Upper lobe of left lung (tissue), 6 donors: ENCODE results near the gene MYO18B. TPM values are rescaled to one million over a fixed set of nuclear protein-coding genes. Genes with fewer than 3 reads are reported as not detected.

Experiments used
- ATAC-seq, 2 donors: fragments of 200-7000 bp; cut with Tn5 transposase; one replicate each; pipeline ENCODE4 v1.9.1; 2022; ENCODE audit warnings: mild to moderate bottlenecking in 2 of 2, moderate library complexity in 2 of 2; ENCODE audit not compliant: low FRiP score in 2 of 2
- DNase-seq, 2 donors: peaks; one replicate each; pipeline ENCODE4 v3.0.0-alpha.2; 2019 to 2020
- H3K27ac ChIP-seq, 4 donors: fragments of 200-600 bp; sonication (generic); one replicate each; pipeline ENCODE4 v1.5.1; 2016 to 2019
- H3K27me3 ChIP-seq, 4 donors: fragments of 200-600 bp; sonication (generic); one replicate each; pipeline ENCODE4 v1.5.1; 2017 to 2019
- H3K36me3 ChIP-seq, 4 donors: fragments of 200-600 bp; sonication (generic); one replicate each; pipeline ENCODE4 v1.5.1; 2016 to 2019
- H3K4me1 ChIP-seq, 4 donors: fragments of 200-600 bp; sonication (generic); one replicate each; pipeline ENCODE4 v1.5.1; 2018 to 2019
- H3K4me3 ChIP-seq, 4 donors: fragments of 200-600 bp; sonication (generic); one replicate each; pipeline ENCODE4 v1.5.1; 2017 to 2019; ENCODE audit warnings: mild to moderate bottlenecking in 2 of 4, moderate library complexity in 1 of 4
- H3K9me3 ChIP-seq, 4 donors: fragments of 200-600 bp; sonication (generic); one replicate each; pipeline ENCODE4 v1.5.1; 2018 to 2019
- CTCF ChIP-seq, 6 experiments: fragments of 450-650 bp in 4 of 6; fragments of 200-600 bp in 2 of 6; sonication (generic) in 2 of 6; IDR thresholded peaks; one replicate each; pipeline ENCODE4 v1.5.1; 2016 to 2019; ENCODE audit warnings: antibody characterized with exemption in 6 of 6
- EP300 ChIP-seq, 4 donors: sonication (generic); formaldehyde crosslinking; IDR thresholded peaks; one replicate each; pipeline ENCODE4 v1.5.1; 2017; ENCODE audit warnings: antibody characterized with exemption in 4 of 4, control low read depth in 2 of 4
- POLR2A ChIP-seq, 4 donors: fragments of 450-650 bp; IDR thresholded peaks; one replicate each; pipeline ENCODE4 v1.5.1; 2016 to 2017; ENCODE audit warnings: antibody characterized with exemption in 4 of 4, mild to moderate bottlenecking in 2 of 4
- POLR2AphosphoS5 ChIP-seq, 2 donors: sonication (generic); formaldehyde crosslinking; IDR thresholded peaks; one replicate each; pipeline ENCODE4 v1.5.1; 2017; ENCODE audit warnings: antibody characterized with exemption in 2 of 2
- whole genome bisulfite sequencing, 2 donors: methylation state at CpG; one replicate each; pipeline ENCODE4 v1.1.5; 2017 to 2018; 5-methylcytosine and 5-hydroxymethylcytosine counted together
- total RNA-seq, 6 donors: library from RNA; depleted of rRNA in 4 of 6; stranded (reverse); fragments of >200 nt in 4 of 6; gene quantifications; one replicate each; pipeline versions ENCODE4 v1.1.0 to v1.2.1, GENCODE V29; 2016 to 2021
- donor health status: DM: no; HTN: no; CAD: no; lungs with moderate emphysema.
- donor health status: DM: no; HTN: yes; CAD: no; lungs with severe emphysema.

Gene MYO18B
- total RNA-seq, 6 donors from 2014 or later = 0.09 to 1.3 (median 0.17) TPM; not detected in 3

- no peak for TF ChIP-seq CTCF (IDR thresholded peaks at IDR 0.05)
- no peak for TF ChIP-seq POLR2AphosphoS5 (IDR thresholded peaks at IDR 0.05)
- no peak for TF ChIP-seq POLR2A (IDR thresholded peaks at IDR 0.05)
- no peak for TF ChIP-seq EP300 (IDR thresholded peaks at IDR 0.05)
- 67 to 70% methylated on average over 4 of the region's 4 CpGs for WGBS, 2 donors
- Histone ChIP-seq H3K36me3 (no peaks in the 10 kb centered on the region), H3K27ac (no peak overlapping the region), H3K4me3 (no peak overlapping the region), H3K27me3 (no peaks in the 10 kb centered on the region), H3K4me1 (no peaks in the 10 kb centered on the region), H3K9me3 (no peaks in the 10 kb centered on the region)
- ATAC-seq (no peak), DNase-seq (no peak)
These were observed 134.9 kb downstream of the MYO18B start for GRCh38 chr22:25876871-25877270.

- Histone ChIP-seq H3K9me3 (no peaks in the 10 kb centered on the region), H3K36me3 (no peaks in the 10 kb centered on the region), H3K4me1 (no peaks in the 10 kb centered on the region), H3K4me3 (no peak overlapping the region), H3K27me3 (no peaks in the 10 kb centered on the region), H3K27ac (no peak overlapping the region)
- ATAC-seq (no peak), DNase-seq (no peak)
- no peak for TF ChIP-seq POLR2AphosphoS5 (IDR thresholded peaks at IDR 0.05)
- no peak for TF ChIP-seq POLR2A (IDR thresholded peaks at IDR 0.05)
- TF ChIP-seq CTCF (IDR thresholded peaks at IDR 0.05) = no peak
- TF ChIP-seq EP300 (IDR thresholded peaks at IDR 0.05) = no peak
- 53 to 61% methylated on average over 3 of the region's 3 CpGs for WGBS, 2 donors
These were observed 136.9 kb downstream of the MYO18B start for GRCh38 chr22:25878933-25879332.

GRCh38 chr22:25880524-25880923 lies 138.5 kb downstream of the MYO18B start:
- H3K36me3 ChIP-seq = no peaks in the 10 kb centered on the region
- no peak overlapping the region for H3K27ac ChIP-seq
- no peak overlapping the region for H3K4me3 ChIP-seq
- no peaks in the 10 kb centered on the region for H3K27me3 ChIP-seq
- H3K9me3 ChIP-seq = no peaks in the 10 kb centered on the region
- DNase-seq (no peak), ATAC-seq (no peak)
- TF ChIP-seq CTCF (IDR thresholded peaks at IDR 0.05) = no peak
- TF ChIP-seq POLR2A (IDR thresholded peaks at IDR 0.05) = no peak
- no peak for TF ChIP-seq POLR2AphosphoS5 (IDR thresholded peaks at IDR 0.05)
- TF ChIP-seq EP300 (IDR thresholded peaks at IDR 0.05) = no peak
- H3K4me1 ChIP-seq = no peaks in the 10 kb centered on the region
- WGBS, 2 donors = 48 to 73% methylated on average over 2 of the region's 2 CpGs

GRCh38 chr22:25881210-25881755 lies 139.3 kb downstream of the MYO18B start:
- H3K27me3 ChIP-seq = no peaks in the 10 kb centered on the region
- no peak overlapping the region for H3K27ac ChIP-seq
- ATAC-seq (no peak), DNase-seq (no peak)
- TF ChIP-seq POLR2AphosphoS5 (IDR thresholded peaks at IDR 0.05) (no peak), POLR2A (IDR thresholded peaks at IDR 0.05) (no peak), CTCF (IDR thresholded peaks at IDR 0.05) (no peak), EP300 (IDR thresholded peaks at IDR 0.05) (no peak)
- H3K36me3 ChIP-seq = no peaks in the 10 kb centered on the region
- H3K4me3 ChIP-seq = no peak overlapping the region
- H3K4me1 ChIP-seq = no peaks in the 10 kb centered on the region
- WGBS, 2 donors = 54 to 64% methylated on average over 8 of the region's 8 CpGs
- H3K9me3 ChIP-seq = no peaks in the 10 kb centered on the region

DNA sequence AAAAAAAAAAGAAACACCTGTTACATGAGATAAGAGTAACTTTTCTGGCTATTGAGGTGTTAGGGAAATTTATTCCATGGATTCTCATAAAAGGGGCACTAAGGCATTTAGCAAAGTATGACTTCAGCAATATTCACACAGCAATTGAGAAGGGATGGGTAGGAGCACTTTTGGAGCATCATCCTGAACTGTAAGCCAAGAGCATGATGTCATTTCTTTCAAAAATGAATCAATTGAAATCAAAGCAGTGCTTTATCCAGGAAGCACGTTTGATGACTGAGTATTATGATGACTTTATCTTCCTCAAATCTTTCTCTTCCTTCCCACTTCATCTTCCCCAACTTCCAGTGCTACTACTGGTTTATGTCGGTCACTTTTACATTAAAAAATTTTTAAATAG lies 140.4 kb downstream of the MYO18B start:
- no peaks in the 10 kb centered on the region for H3K9me3 ChIP-seq
- no peaks in the 10 kb centered on the region for H3K36me3 ChIP-seq
- H3K4me1 ChIP-seq = no peaks in the 10 kb centered on the region
- H3K27ac ChIP-seq = no peak overlapping the region
- no peak overlapping the region for H3K4me3 ChIP-seq
- no peaks in the 10 kb centered on the region for H3K27me3 ChIP-seq
- no peak for ATAC-seq
- WGBS, 2 donors = 61 to 68% methylated on average over 2 of the region's 2 CpGs
- no peak for DNase-seq
- TF ChIP-seq POLR2AphosphoS5 (IDR thresholded peaks at IDR 0.05) = no peak
- TF ChIP-seq CTCF (IDR thresholded peaks at IDR 0.05) = no peak
- TF ChIP-seq EP300 (IDR thresholded peaks at IDR 0.05) = no peak
- TF ChIP-seq POLR2A (IDR thresholded peaks at IDR 0.05) = no peak
